HG03521 (cell line): ENCODE measurements around the gene ZNF630.
"Not testable (repeated sequence)": the region's sequence is repeated elsewhere in the genome, so short reads cannot be mapped to it uniquely, and the experiment has no call there.

Experiments used
- ATAC-seq: cut with Tn5 transposase; IDR thresholded peaks from one replicate; pipeline ENCODE4 v1.9.1; 2021; ENCODE audit warnings: mild to moderate bottlenecking, moderate library complexity; ENCODE audit not compliant: unreplicated experiment

ZNF630 gene

GRCh38 chrX:48030237-48030636 lies 41.2 kb downstream of the ZNF630 start:
- no peak for ATAC-seq

- no peak for ATAC-seq
Measured at GRCh38 chrX:48028091-48028490, 43.3 kb downstream of the ZNF630 start.

- not testable (repeated sequence) for ATAC-seq
Measured at GRCh38 chrX:48027545-48027944, 43.9 kb downstream of the ZNF630 start.

- ATAC-seq = no peak
Measured at GRCh38 chrX:48025561-48025960, 45.9 kb downstream of the ZNF630 start.

- no peak for ATAC-seq
Measured at GRCh38 chrX:48022738-48023137, 48.7 kb downstream of the ZNF630 start.

GRCh38 chrX:48022100-48022499 lies 49.3 kb downstream of the ZNF630 start:
- no peak for ATAC-seq

- ATAC-seq = no peak
Measured at GRCh38 chrX:48021026-48021900, 50.2 kb downstream of the ZNF630 start.

- ATAC-seq = not testable (repeated sequence)
Measured at GRCh38 chrX:48020472-48020871, 51.0 kb downstream of the ZNF630 start.

GRCh38 chrX:48019892-48020291 lies 51.5 kb downstream of the ZNF630 start:
- ATAC-seq = not testable (repeated sequence)

GRCh38 chrX:48016583-48017310 lies 54.7 kb downstream of the ZNF630 start:
- ATAC-seq = not testable (repeated sequence)

- not testable (repeated sequence) for ATAC-seq
Measured at GRCh38 chrX:48009445-48009960, 61.9 kb downstream of the ZNF630 start.
